Right lobe of liver (tissue), 6 donors: Measurements from ENCODE around the gene SLC66A3. TPM values are rescaled to one million over a fixed set of nuclear protein-coding genes. Genes with fewer than 3 reads are reported as not detected.

Experiments
- ATAC-seq, 4 donors: fragments of 200-7000 bp; cut with Tn5 transposase; one replicate each; pipeline ENCODE4 v1.9.1; 2020; ENCODE audit warnings: mild to moderate bottlenecking in 4 of 4, moderate library complexity in 4 of 4
- DNase-seq, 3 donors: peaks; one replicate each; pipeline ENCODE4 v3.0.0-alpha.2; 2020
- H3K27ac ChIP-seq, 3 donors: fragments of 200-600 bp; one replicate each; pipeline ENCODE4 v1.8.0; 2022
- H3K27me3 ChIP-seq, 2 donors: fragments of 200-600 bp; one replicate each; pipeline ENCODE4 v1.8.0; 2022
- H3K36me3 ChIP-seq, 4 donors: fragments of 200-600 bp; sonication (generic) in 1 of 4; one replicate each; pipeline versions ENCODE4 v1.5.1 to v1.8.0; 2017 to 2022; ENCODE audit warnings: control low read depth in 1 of 4
- H3K4me1 ChIP-seq, 4 donors: fragments of 200-600 bp; sonication (generic) in 1 of 4; one replicate each; pipeline versions ENCODE4 v1.5.1 to v1.8.0; 2017 to 2022; ENCODE audit warnings: control low read depth in 1 of 4
- H3K4me3 ChIP-seq, 3 donors: fragments of 200-600 bp; one replicate each; pipeline ENCODE4 v1.8.0; 2022
- H3K9me3 ChIP-seq, 4 donors: fragments of 200-600 bp; sonication (generic) in 1 of 4; one replicate each; pipeline versions ENCODE4 v1.5.1 to v1.8.0; 2017 to 2022; ENCODE audit warnings: control low read depth in 1 of 4
- CTCF ChIP-seq, 4 donors: fragments of 200-600 bp in 3 of 4; fragments of 450-650 bp in 1 of 4; IDR thresholded peaks; one replicate each; pipeline versions ENCODE4 v1.5.1 to v1.8.0; 2016 to 2022; ENCODE audit warnings: antibody characterized with exemption in 4 of 4, mild to moderate bottlenecking in 2 of 4
- POLR2A ChIP-seq: fragments of 450-650 bp; IDR thresholded peaks from one replicate; pipeline ENCODE4 v1.6.1; 2017; ENCODE audit warnings: antibody characterized with exemption, mild to moderate bottlenecking
- WGBS: methylation state at CpG from one replicate; pipeline ENCODE4 v1.1.6; 2018; ENCODE audit warnings: low coverage, low lambda C conversion rate; ENCODE audit not compliant: insufficient coverage; ENCODE audit errors: missing lambda C conversion rate; 5-methylcytosine and 5-hydroxymethylcytosine counted together
- intact Hi-C, 2 donors: fragments of 100-400 bp; cut with DNase I; formaldehyde crosslinking; loops; one replicate each; pipeline versions ENCODE4 v1.11.2 to v1.14.1; 2022
- long read RNA-seq: library from polyadenylated mRNA; unstranded; transcript quantifications from one replicate; pipeline ENCODE4 v2.0.0, GENCODE V29; 2019
- total RNA-seq, 6 experiments: library from RNA; depleted of rRNA in 2 of 6; stranded (reverse); fragments of >200 nt in 2 of 6; fragmentation: NEBNext Ultra II Directional in 3 of 6; extraction: Animal tissue kit (Norgen Biotek cat#: 25700) in 3 of 6; gene quantifications; one replicate each; pipeline versions ENCODE4 v1.1.0 to v1.2.4, GENCODE V29; 2016 to 2023
- donor health status: DM: no; HTN: yes; CAD: no.
- donor health status: DM: no; HTN: no; CAD: no.
- donor health status: DM: no; HTN: no; CAD: no.
- donor health status: DM: no; HTN: yes; CAD: no.
- donor health status: DM: no; HTN: yes; CAD: no.

The SLC66A3 gene
- 10 to 100 TPM in 2 of 6 experiments, 1 to 10 TPM in 4; 4.9 to 16.1 (median 8.8) TPM for total RNA-seq
- long read RNA-seq, partial matches to known transcripts, result 0 of 3 reads
- long read RNA-seq, other reads (novel, unspliced or antisense), result 0 of 3 reads

- H3K36me3 ChIP-seq, result no peaks in the 10 kb centered on the region
- WGBS, result 17% methylated on average over 1 of the region's 71 CpGs
- intact Hi-C loops, result no loop called here
- no peaks in the 10 kb centered on the region for H3K27me3 ChIP-seq
- H3K27ac ChIP-seq, result peak within 1 kb of the TSS; percentile 62 to 87 (median 74)
- ATAC-seq, result peak; percentile 84 to 90 (median 87)
- H3K9me3 ChIP-seq, result no peaks in the 10 kb centered on the region
- H3K4me3 ChIP-seq, result peak within 1 kb of the TSS; percentile 59 to 66 (median 64)
- peak in 1 of 3 donors; percentile 63 for DNase-seq
- H3K4me1 ChIP-seq, result peaks cover 0 to 6% (median 0%) of the 10 kb centered on the region in 4 donors
- peak in 2 of 4 donors; percentile 18 to 22 for TF ChIP-seq CTCF (IDR thresholded peaks at IDR 0.05)
- peak; percentile 85 for TF ChIP-seq POLR2A
These were observed at the start of gene SLC66A3 for GRCh38 chr2:11155381-11156035. Gene SLC66A3 (plus strand): TSS chr2:11155467. CDS start chr2:11155547, 80 bp downstream.

- DNase-seq, result peak in 1 of 3 donors; percentile 4
- TF ChIP-seq POLR2A (no peak), CTCF (IDR thresholded peaks at IDR 0.05) (no peak)
- intact Hi-C loops, result no loop called here
- Histone ChIP-seq H3K27ac (no peak overlapping the region), H3K27me3 (no peaks in the 10 kb centered on the region), H3K36me3 (no peaks in the 10 kb centered on the region), H3K9me3 (no peaks in the 10 kb centered on the region), H3K4me1 (no peaks in the 10 kb centered on the region), H3K4me3 (no peak overlapping the region)
- ATAC-seq, result no peak
- WGBS, result 83% methylated on average over 2 of the region's 2 CpGs
These were observed 46.3 kb upstream of the SLC66A3 start for GRCh38 chr2:11109002-11109401.

DNA sequence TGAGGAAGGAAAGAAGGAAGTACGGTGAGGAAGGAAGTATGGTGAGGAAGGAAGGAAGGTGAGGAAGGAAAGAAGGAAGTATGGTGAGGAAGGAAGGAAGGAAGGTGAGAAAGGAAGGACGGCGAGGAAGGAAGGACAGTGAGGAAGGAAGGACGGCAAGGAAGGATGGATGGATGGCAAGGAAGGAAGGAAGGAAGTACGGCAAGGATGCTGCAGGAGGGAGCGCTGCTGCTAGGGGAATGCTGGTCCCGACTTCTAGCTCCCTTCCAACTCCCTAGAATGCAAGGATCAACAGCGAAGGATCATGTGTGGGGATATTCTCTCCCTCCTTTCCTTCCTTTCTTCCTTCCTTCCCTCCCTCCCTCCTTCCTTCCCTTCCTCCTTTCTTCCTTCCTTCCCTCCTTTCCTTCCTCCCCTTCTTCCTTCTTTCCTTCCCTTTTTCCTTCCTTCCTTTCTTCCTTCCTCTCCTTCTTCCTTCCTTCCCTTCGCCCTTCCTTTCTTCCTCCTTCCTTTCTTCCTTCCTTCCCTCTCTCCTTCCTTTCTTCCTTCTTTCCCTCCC, 42.3 kb upstream of the SLC66A3 start:
- DNase-seq, result no peak
- WGBS, result 81% methylated on average over 7 of the region's 9 CpGs
- Histone ChIP-seq H3K4me1 (no peaks in the 10 kb centered on the region), H3K4me3 (no peak overlapping the region), H3K27me3 (no peaks in the 10 kb centered on the region), H3K27ac (no peak overlapping the region), H3K36me3 (no peaks in the 10 kb centered on the region), H3K9me3 (no peaks in the 10 kb centered on the region)
- intact Hi-C loops, result no loop called here
- ATAC-seq, result no peak
- TF ChIP-seq POLR2A, result no peak
- TF ChIP-seq CTCF (IDR thresholded peaks at IDR 0.05), result no peak

- peak in 1 of 3 donors; percentile 24 for DNase-seq
- ATAC-seq, result no peak
- WGBS, result 76% methylated on average over 5 of the region's 6 CpGs
- Histone ChIP-seq H3K9me3 (no peaks in the 10 kb centered on the region), H3K27ac (no peak overlapping the region), H3K4me1 (no peaks in the 10 kb centered on the region), H3K36me3 (no peaks in the 10 kb centered on the region), H3K4me3 (no peak overlapping the region), H3K27me3 (no peaks in the 10 kb centered on the region)
- TF ChIP-seq POLR2A (no peak), CTCF (IDR thresholded peaks at IDR 0.05) (no peak)
- intact Hi-C loops, result no loop called here
These were observed 37.5 kb upstream of the SLC66A3 start for GRCh38 chr2:11117776-11118175.
